IMR-90 (cell line): Measurements from ENCODE around the gene RHOBTB3. TPM values are rescaled to one million over a fixed set of nuclear protein-coding genes. Genes with fewer than 3 reads are reported as not detected.

Experiments used
- ATAC-seq: fragments of 200-7000 bp; cut with Tn5 transposase; 2 replicates; pipeline ENCODE4 v1.9.1; 2020; ENCODE audit warnings: low read depth, mild to moderate bottlenecking, moderate library complexity
- BruUV-seq: library from RNA; stranded (reverse); fragments of 400-500 nt; replicated peaks from 2 replicates; lab custom pipeline; 2021; lab: Mats Ljungman, UMichigan
- CTCF ChIA-PET: fragments of 300-600 bp; formaldehyde crosslinking; extraction: SDS; loops from one replicate; lab custom pipeline; 2021; ENCODE audit warnings: antibody characterized with exemption; lab: Yijun Ruan, JAX
- POLR2A ChIA-PET: fragments of 300-600 bp; sonication (Branson Sonifier 250); formaldehyde crosslinking; loops from one replicate; lab custom pipeline; 2022; ENCODE audit warnings: antibody characterized with exemption; ENCODE audit not compliant: unreplicated experiment; lab: Charles Lee
- DNase-seq: peaks from one replicate; pipeline ENCODE4 v3.0.0; 2013
- H2AFZ ChIP-seq: replicated peaks from 2 replicates; pipeline ENCODE3; 2013; ENCODE audit warnings: low read length, mild to moderate bottlenecking; ENCODE audit not compliant: poor library complexity
- H2AK5ac ChIP-seq: 2 replicates; pipeline ENCODE4 v1.6.1; 2013; ENCODE audit warnings: low read depth, low read length, inconsistent platforms
- H2AK9ac ChIP-seq: replicated peaks from 2 replicates; pipeline ENCODE3; 2013; ENCODE audit warnings: mild to moderate bottlenecking, low read depth, low read length, moderate library complexity; ENCODE audit not compliant: poor library complexity
- H2BK120ac ChIP-seq: 2 replicates; pipeline ENCODE4 v1.6.1; 2013; ENCODE audit warnings: low read depth, low read length, inconsistent platforms
- H2BK15ac ChIP-seq: 3 replicates; pipeline ENCODE4 v1.6.1; 2013; ENCODE audit warnings: low read depth, low read length, inconsistent platforms
- H2BK20ac ChIP-seq: 2 replicates; pipeline ENCODE4 v1.6.1; 2013; ENCODE audit warnings: low read depth, mild to moderate bottlenecking, inconsistent platforms, low read length, moderate library complexity
- H2BK5ac ChIP-seq: 2 replicates; pipeline ENCODE4 v1.6.1; 2013; ENCODE audit warnings: mild to moderate bottlenecking, low read depth, low read length, inconsistent platforms; ENCODE audit not compliant: poor library complexity, severe bottlenecking
- H3K14ac ChIP-seq: replicated peaks from 2 replicates; pipeline ENCODE4 v1.6.1; 2013; ENCODE audit warnings: low read depth, low read length, inconsistent platforms
- H3K18ac ChIP-seq: 2 replicates; pipeline ENCODE4 v1.6.1; 2013; ENCODE audit warnings: low read depth, low read length, control low read depth
- H3K23ac ChIP-seq: 2 replicates; pipeline ENCODE4 v1.6.1; 2013; ENCODE audit warnings: low read depth, low read length, inconsistent platforms
- H3K27ac ChIP-seq: 2 replicates; pipeline ENCODE4 v1.5.1; 2013; ENCODE audit warnings: mild to moderate bottlenecking, control low read depth, low read length; ENCODE audit not compliant: insufficient read depth
- H3K27me3 ChIP-seq: 2 replicates; pipeline ENCODE4 v1.6.1; 2013; ENCODE audit warnings: low read length; ENCODE audit not compliant: control insufficient read depth, insufficient read depth
- H3K36me3 ChIP-seq: 2 replicates; pipeline ENCODE4 v1.6.1; 2013; ENCODE audit warnings: low read length, mixed read lengths; ENCODE audit not compliant: control insufficient read depth, insufficient read depth
- H3K4ac ChIP-seq: 2 replicates; pipeline ENCODE4 v1.6.1; 2013; ENCODE audit warnings: low read depth, low read length, inconsistent platforms
- H3K4me1 ChIP-seq: 2 replicates; pipeline ENCODE4 v1.6.1; 2013; ENCODE audit warnings: low read length, mixed read lengths; ENCODE audit not compliant: control insufficient read depth, insufficient read depth
- H3K4me2 ChIP-seq: 2 replicates; pipeline ENCODE4 v1.6.1; 2013; ENCODE audit warnings: low read depth, mild to moderate bottlenecking, control low read depth, low read length, moderate library complexity
- H3K4me3 ChIP-seq: 2 replicates; pipeline ENCODE4 v1.5.1; 2013; ENCODE audit warnings: low read depth, mild to moderate bottlenecking, control low read depth, low read length, moderate library complexity; ENCODE audit not compliant: insufficient read depth
- H3K56ac ChIP-seq: 2 replicates; pipeline ENCODE4 v1.6.1; 2013; ENCODE audit warnings: low read length, inconsistent platforms; ENCODE audit not compliant: insufficient read depth; ENCODE audit errors: extremely low read depth
- H3K79me1 ChIP-seq, 2 experiments: 2 replicates each; pipeline ENCODE4 v1.6.1; 2013; ENCODE audit warnings: low read length in 2 of 2, inconsistent platforms in 1 of 2, low read depth in 1 of 2
- H3K9ac ChIP-seq: 2 replicates; pipeline ENCODE4 v1.6.1; 2013; ENCODE audit warnings: low read depth, low read length, control low read depth
- H3K9me1 ChIP-seq: 2 replicates; pipeline ENCODE4 v1.6.1; 2013; ENCODE audit warnings: low read length, inconsistent platforms; ENCODE audit not compliant: insufficient read depth
- H3K9me3 ChIP-seq: 2 replicates; pipeline ENCODE4 v1.6.1; 2013; ENCODE audit warnings: low read length; ENCODE audit not compliant: control insufficient read depth, insufficient read depth
- H4K20me1 ChIP-seq: 2 replicates; pipeline ENCODE4 v1.6.1; 2013; ENCODE audit warnings: low read length, inconsistent platforms; ENCODE audit not compliant: insufficient read depth
- H4K5ac ChIP-seq: 2 replicates; pipeline ENCODE4 v1.6.1; 2013; ENCODE audit warnings: mild to moderate bottlenecking, low read depth, low read length, control low read depth
- H4K8ac ChIP-seq, 2 experiments: 2 replicates each; pipeline ENCODE4 v1.6.1; 2013; ENCODE audit warnings: low read depth in 2 of 2, low read length in 2 of 2, control low read depth in 1 of 2, inconsistent platforms in 1 of 2
- H4K91ac ChIP-seq: 2 replicates; pipeline ENCODE4 v1.6.1; 2013; ENCODE audit warnings: low read depth, low read length, inconsistent platforms; ENCODE audit not compliant: insufficient read depth
- BHLHE40 ChIP-seq: fragments of 150-350 bp; IDR thresholded peaks from 2 replicates; pipeline ENCODE4 v1.6.1; 2016; ENCODE audit warnings: mild to moderate bottlenecking, low read depth, low read length
- CTCF ChIP-seq: conservative IDR thresholded peaks from 2 replicates; pipeline ENCODE4 v1.5.1; 2012; ENCODE audit warnings: mild to moderate bottlenecking, low read depth, low read length, improper control_type of control experiment
- FOS ChIP-seq: fragments of 150-350 bp; IDR thresholded peaks from 2 replicates; pipeline ENCODE4 v1.6.1; 2016; ENCODE audit warnings: low read depth, low read length
- MAFK ChIP-seq: IDR thresholded peaks from 2 replicates; pipeline ENCODE4 v1.6.1; 2012; ENCODE audit warnings: low read depth, low read length, improper control_type of control experiment
- MAZ ChIP-seq: IDR thresholded peaks from 2 replicates; pipeline ENCODE4 v1.6.1; 2012; ENCODE audit warnings: low read depth, mild to moderate bottlenecking, low read length, improper control_type of control experiment, moderate library complexity, borderline replicate concordance
- MXI1 ChIP-seq: IDR thresholded peaks from 2 replicates; pipeline ENCODE4 v1.6.1; 2012; ENCODE audit warnings: low read depth, mild to moderate bottlenecking, low read length, moderate library complexity, borderline replicate concordance
- RAD21 ChIP-seq: IDR thresholded peaks from 2 replicates; pipeline ENCODE4 v1.6.1; 2012; ENCODE audit warnings: low read length, improper control_type of control experiment
- RCOR1 ChIP-seq: IDR thresholded peaks from 2 replicates; pipeline ENCODE4 v1.6.1; 2012; ENCODE audit warnings: mild to moderate bottlenecking, low read length, improper control_type of control experiment; ENCODE audit not compliant: insufficient replicate concordance
- WGBS, 2 experiments: methylation state at CpG; one replicate each; pipeline versions ENCODE4 v1.1.5 to v1.1.7; 2013; ENCODE audit warnings: missing lambda C conversion rate in 2 of 2; ENCODE audit not compliant: insufficient read length in 1 of 2; ENCODE audit errors: extremely low coverage in 2 of 2; 5-methylcytosine and 5-hydroxymethylcytosine counted together
- dilution Hi-C: fragments of 300-500 bp; cut with HindIII; formaldehyde crosslinking; loops from one replicate; pipeline ENCODE4 v1.14.3; 2018; ENCODE audit warnings: low sequenced_read_pairs; ENCODE audit not compliant: unreplicated experiment
- in situ Hi-C: fragments of 300-500 bp; cut with MboI; formaldehyde crosslinking; loops from 3 replicates; pipeline ENCODE4 v1.14.3; 2019; ENCODE audit warnings: low sequenced_read_pairs, inconsistent platforms, mixed read lengths
- intact Hi-C: fragments of 100-400 bp; cut with micrococcal nuclease; formaldehyde crosslinking; loops from 2 replicates; pipeline ENCODE4 v1.10.0; 2022
- polyA plus RNA-seq, 3 experiments: library from polyadenylated mRNA; depleted of rRNA; stranded (reverse); fragments of >200 nt; gene quantifications; 2 replicates each; pipeline ENCODE4 v1.2.3, GENCODE V29; 2012; ENCODE audit warnings: low replicate concordance in 1 of 3
- total RNA-seq: library from RNA; depleted of rRNA; stranded (reverse); fragments of >200 nt; gene quantifications from 2 replicates; pipeline ENCODE4 v1.2.3, GENCODE V29; 2012

The RHOBTB3 gene
- total and polyA plus RNA-seq, 2 of the 4 experiments (the other 2 are of a cell fraction) = 117 to 447 TPM

- Histone ChIP-seq H3K4me2 (no peak overlapping the region), H3K23ac (no peak overlapping the region), H2AK9ac (no peak overlapping the region), H2AK5ac (no peak overlapping the region), H4K20me1 (no peaks in the 10 kb centered on the region), H2BK20ac (no peak overlapping the region), H3K9me1 (peaks cover 3% of the 10 kb centered on the region; the same call in 1 of the 2 replicates), H3K27ac (no peak overlapping the region), H3K79me1 (no peaks in the 10 kb centered on the region), H3K14ac (no peak overlapping the region), H3K27me3 (no peaks in the 10 kb centered on the region), H3K36me3 (no peaks in the 10 kb centered on the region), H4K8ac (no peak overlapping the region), H3K9ac (no peak overlapping the region), H3K9me3 (no peaks in the 10 kb centered on the region), H3K18ac (no peak overlapping the region), H4K91ac (no peak overlapping the region), H2BK120ac (no peak overlapping the region), H2BK5ac (no peak overlapping the region), H2BK15ac (no peak overlapping the region), H3K4me1 (peaks cover 10% of the 10 kb centered on the region), H3K56ac (no peak overlapping the region), H3K4ac (no peak overlapping the region), H3K4me3 (no peak overlapping the region), H2AFZ (no peak overlapping the region), H4K5ac (no peak overlapping the region)
- in situ Hi-C loops (no loop called here), intact Hi-C loops (no loop called here), dilution Hi-C loops (no loop called here)
- ATAC-seq (no peak), DNase-seq (no peak)
- WGBS, 2 experiments = no CpG with 5 or more reads among the region's 5 CpGs
- CTCF ChIA-PET = interaction anchor here (1.5 kb wide), 1 partner anchor 9 kb away, joined by 3 read pairs; no protein-coding TSS in a partner anchor
- TF ChIP-seq MXI1 (no peak), MAZ (no peak), BHLHE40 (no peak), FOS (no peak), CTCF (no peak), RCOR1 (no peak), RAD21 (no peak), MAFK (no peak)
- BruUV-seq = no TSS peak
- POLR2A ChIA-PET = no interaction called here
Observed at GRCh38 chr5:95837492-95837891, 106.4 kb downstream of the RHOBTB3 start.
